Activated CD4-positive, alpha-beta T cell treated with anti-CD3 and anti-CD28 coated beads, Interleukin-2, amount 10 ng/mL, durations not matched to agents 24 days and 14 days (primary cell): ENCODE data around the gene DIS3L. TPM values are rescaled to one million over a fixed set of nuclear protein-coding genes. Genes with fewer than 3 reads are reported as not detected.
A peak's percentile ranks its signal among the peaks of the same experiment; 100 is the strongest.
"Not testable (repeated sequence)": the region's sequence is repeated elsewhere in the genome, so short reads cannot be mapped to it uniquely, and the experiment has no call there.

Experiments
- DNase-seq: peaks from one replicate; pipeline ENCODE4 v3.0.0; 2022
- H3K27ac Mint-ChIP-seq: one replicate; pipeline ENCODE4 v1.8.0; 2022; ENCODE audit warnings: mild to moderate bottlenecking, mixed read lengths
- H3K27me3 Mint-ChIP-seq: one replicate; pipeline ENCODE4 v1.8.0; 2022; ENCODE audit warnings: mixed read lengths
- H3K36me3 Mint-ChIP-seq: one replicate; pipeline ENCODE4 v1.8.0; 2022; ENCODE audit warnings: low read depth, mild to moderate bottlenecking, mixed read lengths
- H3K4me1 Mint-ChIP-seq: one replicate; pipeline ENCODE4 v1.8.0; 2021; ENCODE audit warnings: mixed read lengths
- H3K4me3 Mint-ChIP-seq: one replicate; pipeline ENCODE4 v1.8.0; 2022; ENCODE audit warnings: mild to moderate bottlenecking, moderate library complexity, mixed read lengths
- H3K9me3 Mint-ChIP-seq: one replicate; pipeline ENCODE4 v1.8.0; 2021; ENCODE audit warnings: mixed read lengths
- intact Hi-C: fragments of 100-400 bp; cut with micrococcal nuclease; formaldehyde crosslinking; loops from one replicate; pipeline ENCODE4 v1.15.1; 2023
- total RNA-seq: library from RNA; stranded (reverse); gene quantifications from 2 replicates; pipeline ENCODE4 v1.2.3, GENCODE V29; 2022

DIS3L gene
- 48.6 and 57.2 TPM in 2 replicates for total RNA-seq

DNA sequence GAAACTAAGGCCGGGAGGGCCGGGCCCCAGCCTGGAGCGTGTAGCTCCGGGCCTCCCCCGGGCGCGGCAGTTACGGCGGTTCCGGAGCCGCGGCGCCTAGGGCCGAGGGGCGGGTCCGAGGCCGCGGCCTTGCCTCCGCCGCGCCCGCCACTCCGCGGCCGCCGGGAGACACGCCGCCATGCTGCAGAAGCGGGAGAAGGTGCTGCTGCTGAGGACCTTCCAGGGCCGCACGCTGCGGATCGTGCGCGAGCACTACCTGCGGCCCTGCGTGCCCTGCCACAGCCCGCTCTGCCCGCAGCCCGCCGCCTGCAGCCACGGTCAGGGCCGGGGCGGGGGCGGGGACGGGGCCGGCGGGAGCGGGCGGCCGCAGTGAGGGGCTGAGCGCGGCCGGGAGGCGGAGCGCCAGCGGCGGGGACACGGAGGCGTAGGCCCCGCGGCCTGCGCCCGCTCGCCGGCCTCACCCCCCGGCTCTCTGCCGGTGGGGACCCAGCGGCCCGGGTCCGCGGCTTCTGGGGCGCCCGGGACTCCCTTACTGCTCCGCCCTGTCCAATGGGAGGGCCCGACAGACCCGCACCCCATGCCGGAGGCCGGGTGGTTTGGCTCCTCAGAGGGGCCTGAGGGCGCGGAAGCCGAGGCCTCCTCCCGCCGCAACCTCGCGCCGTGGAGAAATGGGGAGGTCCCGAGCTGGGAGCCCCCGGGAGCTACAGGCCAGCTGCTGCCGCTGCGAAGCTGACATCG, at the start of gene DIS3L:
Gene DIS3L (plus strand): TSS at position 150 of the 738 bp plus-strand sequence. CDS start 29 bp downstream, at position 179.
- Mint-ChIP-seq H3K36me3 (peaks cover 13% of the 10 kb centered on the region), H3K4me3 (peak within 1 kb of the TSS; percentile 92), H3K9me3 (no peaks in the 10 kb centered on the region), H3K4me1 (peaks cover 40% of the 10 kb centered on the region), H3K27ac (peak within 1 kb of the TSS; percentile 94), H3K27me3 (peaks cover 2% of the 10 kb centered on the region)
- intact Hi-C loops = loop anchor here (1.0 to 10.0 kb wide), 4 partner anchors 64 to 429 kb away; partner anchors contain the start of genes MAP2K1, RAB11A, SNAPC5 and TIPIN
- peak; percentile 93 for DNase-seq

- intact Hi-C loops, DNase-seq, H3K36me3 Mint-ChIP-seq, H3K9me3 Mint-ChIP-seq, H3K4me3 Mint-ChIP-seq, H3K4me1 Mint-ChIP-seq, H3K27ac Mint-ChIP-seq: not testable (repeated sequence)
- H3K27me3 Mint-ChIP-seq = peaks cover 60% of the 10 kb centered on the region
These were observed 47.5 kb upstream of the DIS3L start for GRCh38 chr15:66245832-66246231.

GRCh38 chr15:66246937-66247336, 46.4 kb upstream of the DIS3L start:
- H3K9me3 Mint-ChIP-seq = no peaks in the 10 kb centered on the region
- DNase-seq = no peak
- no peak overlapping the region for H3K27ac Mint-ChIP-seq
- intact Hi-C loops = no loop called here
- no peaks in the 10 kb centered on the region for H3K36me3 Mint-ChIP-seq
- peaks cover 67% of the 10 kb centered on the region for H3K27me3 Mint-ChIP-seq
- peaks cover 4% of the 10 kb centered on the region for H3K4me1 Mint-ChIP-seq
- H3K4me3 Mint-ChIP-seq = no peak overlapping the region

- no peak overlapping the region for H3K27ac Mint-ChIP-seq
- H3K4me3 Mint-ChIP-seq = no peak overlapping the region
- no peaks in the 10 kb centered on the region for H3K9me3 Mint-ChIP-seq
- H3K36me3 Mint-ChIP-seq = no peaks in the 10 kb centered on the region
- intact Hi-C loops = no loop called here
- no peak for DNase-seq
- H3K4me1 Mint-ChIP-seq = peaks cover 15% of the 10 kb centered on the region
- H3K27me3 Mint-ChIP-seq = peaks cover 76% of the 10 kb centered on the region
These were observed 43.7 kb upstream of the DIS3L start for GRCh38 chr15:66249605-66250174.

GRCh38 chr15:66251065-66251789, 42.1 kb upstream of the DIS3L start:
- Mint-ChIP-seq H3K27me3 (peaks cover 81% of the 10 kb centered on the region), H3K9me3 (no peaks in the 10 kb centered on the region), H3K4me3 (peak overlapping the region; percentile 29), H3K27ac (no peak overlapping the region), H3K36me3 (no peaks in the 10 kb centered on the region), H3K4me1 (peaks cover 17% of the 10 kb centered on the region)
- DNase-seq = no peak
- intact Hi-C loops = no loop called here

DNA sequence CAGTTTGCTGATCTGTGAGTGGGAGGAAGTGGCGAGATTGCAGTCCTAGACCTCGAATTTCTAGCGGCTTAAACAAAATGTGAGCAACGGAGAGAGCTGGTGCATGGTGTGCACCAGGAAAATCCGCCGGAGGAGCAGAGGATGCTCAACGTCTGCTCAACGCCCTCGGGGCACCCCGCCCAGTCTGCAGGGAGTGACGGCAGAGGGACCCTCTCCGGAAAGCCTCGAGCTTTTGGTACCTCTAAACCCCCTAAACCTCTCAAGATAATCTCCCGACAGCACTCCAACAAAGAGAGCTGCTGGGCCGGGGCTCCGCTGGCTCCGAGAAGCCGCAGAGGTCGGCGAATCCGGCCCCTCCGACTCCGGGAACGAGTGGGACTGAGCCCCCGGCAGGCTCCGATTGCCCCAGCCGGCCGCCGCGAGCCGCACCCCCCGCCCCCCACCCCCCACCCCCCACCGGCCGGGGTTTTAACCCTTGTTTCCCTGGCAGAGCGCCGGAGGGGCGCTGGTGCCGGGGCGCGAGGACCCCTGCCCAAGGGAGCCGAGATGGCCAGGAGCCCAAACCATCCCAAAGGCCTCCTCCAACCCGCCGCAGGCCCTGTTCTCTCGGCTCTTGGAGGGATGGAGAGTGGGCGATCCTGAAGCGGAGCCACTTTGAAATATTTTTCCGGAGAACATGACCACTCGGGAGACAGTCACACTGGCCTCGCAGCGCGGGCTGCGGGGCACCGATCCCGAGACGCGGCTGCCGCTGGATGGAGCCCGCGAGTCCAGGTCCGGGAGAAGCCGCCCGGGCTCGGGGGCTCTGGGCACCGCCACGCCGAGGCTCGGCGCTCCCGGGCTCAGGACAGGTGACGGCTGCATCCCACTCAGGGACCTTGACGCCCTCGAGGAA, 41.3 kb upstream of the DIS3L start:
- H3K4me3 Mint-ChIP-seq = peak overlapping the region; percentile 77
- peaks cover 17% of the 10 kb centered on the region for H3K4me1 Mint-ChIP-seq
- no peaks in the 10 kb centered on the region for H3K36me3 Mint-ChIP-seq
- DNase-seq = peak; percentile 85
- no peak overlapping the region for H3K27ac Mint-ChIP-seq
- peaks cover 85% of the 10 kb centered on the region for H3K27me3 Mint-ChIP-seq
- no peaks in the 10 kb centered on the region for H3K9me3 Mint-ChIP-seq
- intact Hi-C loops = loop anchor here (2.0 kb wide), 1 partner anchor 35 kb away; no protein-coding TSS in a partner anchor

DNA sequence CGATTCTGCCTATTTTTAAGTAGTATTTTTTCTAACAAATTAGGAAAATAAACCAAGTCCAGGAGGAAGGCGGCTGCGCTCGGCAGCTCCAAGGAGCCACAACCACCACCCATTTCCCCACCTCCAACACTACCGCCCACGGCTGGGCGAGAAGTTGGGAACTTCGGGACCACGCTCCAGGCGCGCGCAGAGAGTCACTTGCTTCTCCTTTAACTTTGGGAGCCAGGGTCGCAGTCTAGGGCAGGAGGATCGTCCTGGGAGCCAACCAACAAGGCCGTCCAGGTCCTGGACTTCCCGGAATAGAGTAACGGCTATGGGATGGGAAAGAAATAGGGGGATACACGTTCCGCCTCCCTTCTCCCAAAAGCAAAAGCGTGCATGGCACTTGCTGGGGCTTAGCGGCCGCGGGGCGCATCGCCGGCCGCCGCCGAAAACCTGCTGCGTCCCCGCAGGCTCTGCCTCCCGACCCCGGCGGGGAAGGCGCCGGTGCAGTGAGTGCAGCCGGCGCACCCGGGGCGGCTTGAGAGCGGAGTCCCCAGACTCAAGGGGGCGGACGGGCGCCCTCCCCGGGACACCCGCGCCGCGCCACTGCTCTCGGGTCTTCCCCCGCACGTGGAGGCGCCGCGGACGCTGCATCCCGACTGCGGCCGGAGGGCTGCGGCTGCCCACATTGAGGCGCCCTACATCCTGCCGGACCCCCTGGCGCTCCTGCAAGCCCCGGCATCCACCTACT, 40.5 kb upstream of the DIS3L start:
- Mint-ChIP-seq H3K27ac (no peak overlapping the region), H3K4me3 (peak overlapping the region; percentile 77), H3K36me3 (no peaks in the 10 kb centered on the region), H3K4me1 (peaks cover 17% of the 10 kb centered on the region), H3K9me3 (no peaks in the 10 kb centered on the region), H3K27me3 (peaks cover 86% of the 10 kb centered on the region)
- intact Hi-C loops = loop anchor here (2.0 kb wide), 1 partner anchor 34 kb away; no protein-coding TSS in a partner anchor
- DNase-seq = peak; percentile 73

DNA sequence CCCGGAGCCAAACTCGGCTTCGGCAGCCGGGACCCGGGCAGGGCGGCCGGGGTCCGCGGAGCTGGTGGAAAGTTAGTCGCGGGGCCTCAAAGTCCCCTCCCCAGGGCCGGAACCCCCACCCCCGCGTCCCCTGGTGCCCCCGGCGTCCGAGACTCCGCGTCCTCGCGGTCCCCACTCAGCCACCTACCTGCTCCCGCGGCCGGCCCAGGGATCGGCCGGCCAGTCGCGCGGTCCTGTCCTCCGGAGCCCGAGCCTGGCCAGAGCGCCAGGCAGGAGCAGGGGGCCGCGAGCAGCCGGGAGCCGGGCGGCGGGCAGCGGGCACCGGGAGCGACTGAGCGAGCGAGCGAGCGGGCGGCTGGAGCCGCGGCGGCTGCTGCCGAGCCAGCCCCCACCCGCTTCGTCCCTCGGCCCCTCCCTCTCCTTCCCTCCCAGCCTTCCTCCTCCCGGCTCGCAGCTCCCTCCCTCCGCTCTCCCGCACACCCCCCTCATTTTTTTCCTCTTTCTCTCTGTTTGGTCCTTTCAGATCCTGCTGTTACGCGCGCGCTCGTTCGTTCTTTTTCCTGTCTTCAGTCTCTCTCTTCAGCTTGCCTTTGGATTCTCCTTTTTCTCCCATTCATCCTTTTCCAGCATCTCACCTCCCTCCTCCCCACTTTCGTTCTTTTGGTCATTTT, 39.8 kb upstream of the DIS3L start, which contains the start of gene MEGF11:
Gene MEGF11 (minus strand): TSS at position 333 of the 671 bp plus-strand sequence. CDS start 125,347 bp downstream, outside the sequence.
- Mint-ChIP-seq H3K27me3 (peaks cover 84% of the 10 kb centered on the region), H3K9me3 (no peaks in the 10 kb centered on the region), H3K36me3 (no peaks in the 10 kb centered on the region), H3K27ac (no peak within 1 kb of the TSS), H3K4me3 (peak within 1 kb of the TSS; percentile 78), H3K4me1 (peaks cover 17% of the 10 kb centered on the region)
- intact Hi-C loops = loop anchor here (2.0 kb wide), 1 partner anchor 33 kb away; no protein-coding TSS in a partner anchor
- no peak for DNase-seq

- intact Hi-C loops = no loop called here
- Mint-ChIP-seq H3K36me3 (no peaks in the 10 kb centered on the region), H3K27ac (no peak overlapping the region), H3K9me3 (no peaks in the 10 kb centered on the region), H3K4me1 (peaks cover 17% of the 10 kb centered on the region), H3K4me3 (peak overlapping the region; percentile 78), H3K27me3 (peaks cover 79% of the 10 kb centered on the region)
- DNase-seq = no peak
These were observed 39.0 kb upstream of the DIS3L start for GRCh38 chr15:66254089-66254950.

DNA sequence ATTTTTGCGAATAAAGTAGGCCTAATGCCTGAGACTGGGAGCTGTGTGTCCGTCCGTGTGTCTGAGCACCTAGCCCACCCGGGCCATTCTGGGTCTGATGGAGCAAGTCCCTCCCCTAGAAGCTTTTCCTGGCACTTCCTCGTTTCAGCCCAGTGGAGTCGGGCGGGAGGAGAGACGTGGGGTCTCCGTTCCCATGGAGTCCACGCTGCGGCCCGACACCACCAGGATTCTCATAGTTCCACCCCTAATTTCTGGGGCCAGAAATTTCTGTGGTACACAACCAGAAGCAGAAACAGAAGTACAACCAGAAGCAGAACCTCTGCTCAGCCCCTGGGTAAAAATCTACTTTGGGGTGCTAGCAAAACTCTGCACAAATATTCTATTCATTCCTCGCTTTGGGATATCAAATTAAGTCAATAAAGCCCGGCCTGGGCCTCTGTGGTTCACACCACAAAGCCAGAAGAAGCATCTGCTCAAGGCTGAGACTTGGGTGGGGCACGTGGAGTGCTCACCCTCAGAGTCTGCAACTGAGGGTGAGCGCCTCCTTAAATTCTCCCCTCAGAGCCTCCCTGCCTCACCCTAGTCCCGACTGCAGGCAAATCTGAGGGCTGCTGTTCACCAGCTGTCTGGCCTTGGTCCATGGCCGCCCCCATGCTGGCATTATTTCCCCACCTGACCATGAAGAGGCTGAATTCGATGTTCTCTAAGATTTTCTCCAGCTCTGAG, 38.3 kb upstream of the DIS3L start:
- Mint-ChIP-seq H3K9me3 (no peaks in the 10 kb centered on the region), H3K27me3 (peaks cover 76% of the 10 kb centered on the region), H3K4me1 (peaks cover 17% of the 10 kb centered on the region), H3K36me3 (no peaks in the 10 kb centered on the region), H3K27ac (no peak overlapping the region), H3K4me3 (no peak overlapping the region)
- no peak for DNase-seq
- intact Hi-C loops = no loop called here

- Mint-ChIP-seq H3K27me3 (peaks cover 66% of the 10 kb centered on the region), H3K9me3 (no peaks in the 10 kb centered on the region), H3K4me1 (peaks cover 13% of the 10 kb centered on the region), H3K36me3 (no peaks in the 10 kb centered on the region), H3K4me3 (no peak overlapping the region), H3K27ac (no peak overlapping the region)
- intact Hi-C loops = no loop called here
- DNase-seq = no peak
These were observed 36.7 kb upstream of the DIS3L start for GRCh38 chr15:66256692-66257091.
